ENCODE data around the gene TMED8.
A peak's percentile ranks its signal among the peaks of the same experiment; 100 is the strongest.

Gene TMED8

DNA sequence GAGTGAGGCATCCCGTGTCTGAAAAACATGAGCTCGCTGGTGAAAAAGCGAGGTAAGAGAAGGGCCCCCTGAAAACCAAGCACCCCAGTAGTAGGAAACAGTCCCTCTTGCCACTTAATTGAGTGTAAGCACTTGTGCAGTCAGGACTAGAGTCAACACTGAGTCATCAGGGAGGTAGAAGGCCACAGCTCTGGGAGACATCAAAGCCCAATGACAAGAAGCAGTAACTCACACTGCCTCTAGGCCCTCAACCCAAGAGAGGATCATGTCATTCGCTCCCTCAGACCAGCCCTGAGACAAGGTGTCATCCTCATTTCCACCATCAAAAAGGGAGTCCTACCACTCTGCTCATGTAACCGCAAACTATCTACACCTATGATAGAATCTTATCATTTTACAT lies 74.0 kb downstream of the TMED8 start (continued):
- TF ChIP-seq ZNF350 (tag by site-specific recombination; IDR thresholded peaks at IDR 0.05) (no peak), ZNF76 (tag by site-specific recombination; IDR thresholded peaks at IDR 0.05; ENCODE audit: borderline replicate concordance, low read depth) (no peak), ZNF624 (tag by site-specific recombination; IDR thresholded peaks at IDR 0.05) (no peak), TRIM28 (IDR thresholded peaks at IDR 0.05; ENCODE audit: borderline replicate concordance, low read length) (no peak), ZBTB48 (tag by site-specific recombination; IDR thresholded peaks at IDR 0.05) (peak; percentile 52), ZNF2 (tag by site-specific recombination; IDR thresholded peaks at IDR 0.05) (no peak), ZNF324 (tag by site-specific recombination; IDR thresholded peaks at IDR 0.05) (no peak), ZNF776 (tag by site-specific recombination; IDR thresholded peaks at IDR 0.05; ENCODE audit: borderline replicate concordance) (no peak), KLF10 (tag by site-specific recombination; IDR thresholded peaks at IDR 0.05) (no peak), ZFP69B (tag by site-specific recombination; IDR thresholded peaks at IDR 0.05) (no peak), ZNF366 (tag by site-specific recombination; conservative IDR thresholded peaks at IDR 0.05) (peak; percentile 6; the same call in 1 of the 2 replicates), ZNF621 (tag by site-specific recombination; IDR thresholded peaks at IDR 0.05) (no peak), ZNF391 (tag by site-specific recombination; IDR thresholded peaks at IDR 0.05; ENCODE audit: borderline replicate concordance, low read depth) (no peak), ZNF114 (tag by site-specific recombination; IDR thresholded peaks at IDR 0.05) (no peak), SP3 (tag by site-specific recombination; IDR thresholded peaks at IDR 0.05) (no peak), ZBTB20 (tag by site-specific recombination; IDR thresholded peaks at IDR 0.05) (no peak), ZNF549 (tag by site-specific recombination; IDR thresholded peaks at IDR 0.05) (no peak), ZNF837 (tag by site-specific recombination; IDR thresholded peaks at IDR 0.05) (no peak), ZNF791 (tag by site-specific recombination; IDR thresholded peaks at IDR 0.05) (no peak), KLF8 (tag by site-specific recombination; IDR thresholded peaks at IDR 0.05) (peak; percentile 22; the same call in 1 of the 2 replicates), BCL11B (tag by site-specific recombination; IDR thresholded peaks at IDR 0.05; ENCODE audit: low read depth) (no peak), ZNF175 (tag by site-specific recombination; IDR thresholded peaks at IDR 0.05) (no peak), ZNF600 (tag by site-specific recombination; IDR thresholded peaks at IDR 0.05) (peak; percentile 15; the same call in 1 of the 2 replicates), FEZF1 (tag by site-specific recombination; IDR thresholded peaks at IDR 0.05) (no peak), WT1 (tag by site-specific recombination; IDR thresholded peaks at IDR 0.05) (peak; percentile 62), ZNF529 (tag by site-specific recombination; IDR thresholded peaks at IDR 0.05; ENCODE audit: insufficient replicate concordance) (no peak)
- TF ChIP-seq, protein P1, sequence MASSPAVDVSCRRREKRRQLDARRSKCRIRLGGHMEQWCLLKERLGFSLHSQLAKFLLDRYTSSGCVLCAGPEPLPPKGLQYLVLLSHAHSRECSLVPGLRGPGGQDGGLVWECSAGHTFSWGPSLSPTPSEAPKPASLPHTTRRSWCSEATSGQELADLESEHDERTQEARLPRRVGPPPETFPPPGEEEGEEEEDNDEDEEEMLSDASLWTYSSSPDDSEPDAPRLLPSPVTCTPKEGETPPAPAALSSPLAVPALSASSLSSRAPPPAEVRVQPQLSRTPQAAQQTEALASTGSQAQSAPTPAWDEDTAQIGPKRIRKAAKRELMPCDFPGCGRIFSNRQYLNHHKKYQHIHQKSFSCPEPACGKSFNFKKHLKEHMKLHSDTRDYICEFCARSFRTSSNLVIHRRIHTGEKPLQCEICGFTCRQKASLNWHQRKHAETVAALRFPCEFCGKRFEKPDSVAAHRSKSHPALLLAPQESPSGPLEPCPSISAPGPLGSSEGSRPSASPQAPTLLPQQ (tag by site-specific recombination; IDR thresholded peaks at IDR 0.05), result peak; percentile 15; the same call in 1 of the 2 replicates
- TF ChIP-seq, protein P2, sequence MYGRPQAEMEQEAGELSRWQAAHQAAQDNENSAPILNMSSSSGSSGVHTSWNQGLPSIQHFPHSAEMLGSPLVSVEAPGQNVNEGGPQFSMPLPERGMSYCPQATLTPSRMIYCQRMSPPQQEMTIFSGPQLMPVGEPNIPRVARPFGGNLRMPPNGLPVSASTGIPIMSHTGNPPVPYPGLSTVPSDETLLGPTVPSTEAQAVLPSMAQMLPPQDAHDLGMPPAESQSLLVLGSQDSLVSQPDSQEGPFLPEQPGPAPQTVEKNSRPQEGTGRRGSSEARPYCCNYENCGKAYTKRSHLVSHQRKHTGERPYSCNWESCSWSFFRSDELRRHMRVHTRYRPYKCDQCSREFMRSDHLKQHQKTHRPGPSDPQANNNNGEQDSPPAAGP (tag by site-specific recombination; IDR thresholded peaks at IDR 0.05), result peak; percentile 63
- TF ChIP-seq, protein P3, sequence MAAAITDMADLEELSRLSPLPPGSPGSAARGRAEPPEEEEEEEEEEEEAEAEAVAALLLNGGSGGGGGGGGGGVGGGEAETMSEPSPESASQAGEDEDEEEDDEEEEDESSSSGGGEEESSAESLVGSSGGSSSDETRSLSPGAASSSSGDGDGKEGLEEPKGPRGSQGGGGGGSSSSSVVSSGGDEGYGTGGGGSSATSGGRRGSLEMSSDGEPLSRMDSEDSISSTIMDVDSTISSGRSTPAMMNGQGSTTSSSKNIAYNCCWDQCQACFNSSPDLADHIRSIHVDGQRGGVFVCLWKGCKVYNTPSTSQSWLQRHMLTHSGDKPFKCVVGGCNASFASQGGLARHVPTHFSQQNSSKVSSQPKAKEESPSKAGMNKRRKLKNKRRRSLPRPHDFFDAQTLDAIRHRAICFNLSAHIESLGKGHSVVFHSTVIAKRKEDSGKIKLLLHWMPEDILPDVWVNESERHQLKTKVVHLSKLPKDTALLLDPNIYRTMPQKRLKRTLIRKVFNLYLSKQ (tag by site-specific recombination; IDR thresholded peaks at IDR 0.05; ENCODE audit: borderline replicate concordance), result no peak
- TF ChIP-seq, protein P4, sequence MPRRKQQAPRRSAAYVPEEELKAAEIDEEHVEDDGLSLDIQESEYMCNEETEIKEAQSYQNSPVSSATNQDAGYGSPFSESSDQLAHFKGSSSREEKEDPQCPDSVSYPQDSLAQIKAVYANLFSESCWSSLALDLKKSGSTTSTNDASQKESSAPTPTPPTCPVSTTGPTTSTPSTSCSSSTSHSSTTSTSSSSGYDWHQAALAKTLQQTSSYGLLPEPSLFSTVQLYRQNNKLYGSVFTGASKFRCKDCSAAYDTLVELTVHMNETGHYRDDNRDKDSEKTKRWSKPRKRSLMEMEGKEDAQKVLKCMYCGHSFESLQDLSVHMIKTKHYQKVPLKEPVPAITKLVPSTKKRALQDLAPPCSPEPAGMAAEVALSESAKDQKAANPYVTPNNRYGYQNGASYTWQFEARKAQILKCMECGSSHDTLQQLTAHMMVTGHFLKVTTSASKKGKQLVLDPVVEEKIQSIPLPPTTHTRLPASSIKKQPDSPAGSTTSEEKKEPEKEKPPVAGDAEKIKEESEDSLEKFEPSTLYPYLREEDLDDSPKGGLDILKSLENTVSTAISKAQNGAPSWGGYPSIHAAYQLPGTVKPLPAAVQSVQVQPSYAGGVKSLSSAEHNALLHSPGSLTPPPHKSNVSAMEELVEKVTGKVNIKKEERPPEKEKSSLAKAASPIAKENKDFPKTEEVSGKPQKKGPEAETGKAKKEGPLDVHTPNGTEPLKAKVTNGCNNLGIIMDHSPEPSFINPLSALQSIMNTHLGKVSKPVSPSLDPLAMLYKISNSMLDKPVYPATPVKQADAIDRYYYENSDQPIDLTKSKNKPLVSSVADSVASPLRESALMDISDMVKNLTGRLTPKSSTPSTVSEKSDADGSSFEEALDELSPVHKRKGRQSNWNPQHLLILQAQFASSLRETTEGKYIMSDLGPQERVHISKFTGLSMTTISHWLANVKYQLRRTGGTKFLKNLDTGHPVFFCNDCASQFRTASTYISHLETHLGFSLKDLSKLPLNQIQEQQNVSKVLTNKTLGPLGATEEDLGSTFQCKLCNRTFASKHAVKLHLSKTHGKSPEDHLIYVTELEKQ (tag by site-specific recombination; IDR thresholded peaks at IDR 0.05; ENCODE audit: borderline replicate concordance), result peak; percentile 66
- TF ChIP-seq, protein P5, sequence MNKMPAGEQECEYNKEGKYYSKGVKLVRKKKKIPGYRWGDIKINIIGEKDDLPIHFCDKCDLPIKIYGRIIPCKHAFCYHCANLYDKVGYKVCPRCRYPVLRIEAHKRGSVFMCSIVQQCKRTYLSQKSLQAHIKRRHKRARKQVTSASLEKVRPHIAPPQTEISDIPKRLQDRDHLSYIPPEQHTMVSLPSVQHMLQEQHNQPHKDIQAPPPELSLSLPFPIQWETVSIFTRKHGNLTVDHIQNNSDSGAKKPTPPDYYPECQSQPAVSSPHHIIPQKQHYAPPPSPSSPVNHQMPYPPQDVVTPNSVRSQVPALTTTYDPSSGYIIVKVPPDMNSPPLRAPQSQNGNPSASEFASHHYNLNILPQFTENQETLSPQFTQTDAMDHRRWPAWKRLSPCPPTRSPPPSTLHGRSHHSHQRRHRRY (tag by site-specific recombination; IDR thresholded peaks at IDR 0.05), result no peak
